C4-2B (cell line): ENCODE data around the gene NUDT1.

Experiments used
- CTCF ChIP-seq: fragments of 450-650 bp; conservative IDR thresholded peaks from 2 replicates; pipeline ENCODE4 v1.5.1; 2017; ENCODE audit warnings: mild to moderate bottlenecking
- ZFX ChIP-seq: fragments of 450-650 bp; IDR thresholded peaks from 2 replicates; pipeline ENCODE4 v1.6.1; 2017

DNA sequence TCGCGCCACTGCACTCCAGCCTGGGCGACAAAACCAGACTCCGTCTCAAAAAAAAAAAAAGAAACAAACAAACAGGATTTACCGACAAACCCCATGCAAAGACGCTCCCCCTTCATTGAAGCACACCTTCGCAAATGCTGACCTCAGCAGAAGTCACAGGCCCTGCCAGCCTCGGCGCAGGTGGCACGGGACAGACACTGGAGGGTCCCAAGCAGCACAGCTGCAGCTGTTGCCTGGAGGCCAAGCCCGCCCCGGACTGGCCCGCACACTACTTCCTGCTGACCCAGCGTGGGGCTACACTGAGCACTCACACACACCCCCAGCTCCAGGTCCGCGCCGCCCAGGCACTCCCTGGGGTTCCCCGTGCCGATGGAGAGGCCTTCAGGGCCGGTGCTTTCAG lies 41.0 kb downstream of the NUDT1 start:
- no peak for TF ChIP-seq CTCF
- TF ChIP-seq ZFX, result no peak
